ENCODE data around the gene GGCT.

GGCT gene

GRCh38 chr7:30476459-30477145 is 28.0 kb downstream of the GGCT start:
- TF ChIP-seq TAF1 (IDR thresholded peaks at IDR 0.05; ENCODE audit: borderline replicate concordance, insufficient read depth, low read length) (no peak), SIN3A (IDR thresholded peaks at IDR 0.05; ENCODE audit: borderline replicate concordance, insufficient read depth, low read length) (no peak), REST (IDR thresholded peaks at IDR 0.05; ENCODE audit: insufficient read depth in 1 of 2, low read depth in 2 of 2, low read length in 2 of 2) (no peak), POLR2AphosphoS5 (IDR thresholded peaks at IDR 0.05; ENCODE audit: low read depth, low read length) (no peak), FOXP2 (optimal IDR thresholded peaks at IDR 0.05; ENCODE audit: borderline replicate concordance, extremely low read depth, extremely low read length, insufficient read depth) (no peak)

GRCh38 chr7:30475580-30475979 is 29.0 kb downstream of the GGCT start:
- TF ChIP-seq POLR2AphosphoS5 (IDR thresholded peaks at IDR 0.05; ENCODE audit: low read depth, low read length) = no peak
- TF ChIP-seq SIN3A (IDR thresholded peaks at IDR 0.05; ENCODE audit: borderline replicate concordance, insufficient read depth, low read length) = no peak
- no peak for TF ChIP-seq TAF1 (IDR thresholded peaks at IDR 0.05; ENCODE audit: borderline replicate concordance, insufficient read depth, low read length)
- TF ChIP-seq REST (IDR thresholded peaks at IDR 0.05; ENCODE audit: insufficient read depth in 1 of 2, low read depth in 2 of 2, low read length in 2 of 2) = no peak
- TF ChIP-seq FOXP2 (optimal IDR thresholded peaks at IDR 0.05; ENCODE audit: borderline replicate concordance, extremely low read depth, extremely low read length, insufficient read depth) = no peak

DNA sequence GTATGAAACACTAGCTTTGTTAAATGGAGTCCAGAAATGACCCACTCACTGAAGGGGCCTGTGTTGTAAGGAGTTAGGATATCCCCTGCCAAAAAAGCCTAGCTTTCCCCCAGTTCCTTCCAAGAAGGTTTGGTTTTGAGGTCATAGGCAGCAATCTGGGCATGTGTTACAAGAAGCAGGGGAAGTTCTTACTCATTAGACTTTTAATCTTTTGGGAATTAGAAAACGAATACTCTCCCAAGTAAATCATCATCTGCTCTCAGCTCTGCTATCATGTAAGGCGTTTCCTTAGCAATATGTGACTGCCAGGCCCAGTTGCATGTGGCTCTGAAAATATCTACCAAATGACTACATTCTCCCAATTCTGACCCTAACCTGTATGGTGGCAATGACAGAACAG is 29.7 kb downstream of the GGCT start:
- TF ChIP-seq REST (IDR thresholded peaks at IDR 0.05; ENCODE audit: insufficient read depth in 1 of 2, low read depth in 2 of 2, low read length in 2 of 2) = no peak
- TF ChIP-seq TAF1 (IDR thresholded peaks at IDR 0.05; ENCODE audit: borderline replicate concordance, insufficient read depth, low read length) = no peak
- no peak for TF ChIP-seq FOXP2 (optimal IDR thresholded peaks at IDR 0.05; ENCODE audit: borderline replicate concordance, extremely low read depth, extremely low read length, insufficient read depth)
- TF ChIP-seq POLR2AphosphoS5 (IDR thresholded peaks at IDR 0.05; ENCODE audit: low read depth, low read length) = no peak
- no peak for TF ChIP-seq SIN3A (IDR thresholded peaks at IDR 0.05; ENCODE audit: borderline replicate concordance, insufficient read depth, low read length)

- TF ChIP-seq SIN3A (IDR thresholded peaks at IDR 0.05; ENCODE audit: borderline replicate concordance, insufficient read depth, low read length) (no peak), TAF1 (IDR thresholded peaks at IDR 0.05; ENCODE audit: borderline replicate concordance, insufficient read depth, low read length) (no peak), POLR2AphosphoS5 (IDR thresholded peaks at IDR 0.05; ENCODE audit: low read depth, low read length) (no peak), FOXP2 (optimal IDR thresholded peaks at IDR 0.05; ENCODE audit: borderline replicate concordance, extremely low read depth, extremely low read length, insufficient read depth) (no peak), REST (IDR thresholded peaks at IDR 0.05; ENCODE audit: insufficient read depth in 1 of 2, low read depth in 2 of 2, low read length in 2 of 2) (no peak)
Measured at GRCh38 chr7:30474485-30474884, 30.1 kb downstream of the GGCT start.
